Upper lobe of left lung (tissue), 4 donors: ENCODE results near the gene PDSS2.

Experiments
- POLR2A ChIP-seq, 4 donors: fragments of 450-650 bp; IDR thresholded peaks; one replicate each; pipeline ENCODE4 v1.5.1; 2016 to 2017; ENCODE audit warnings: antibody characterized with exemption in 4 of 4, mild to moderate bottlenecking in 2 of 4
- POLR2AphosphoS5 ChIP-seq, 2 donors: sonication (generic); formaldehyde crosslinking; IDR thresholded peaks; one replicate each; pipeline ENCODE4 v1.5.1; 2017; ENCODE audit warnings: antibody characterized with exemption in 2 of 2
- TF ChIP-seq, protein P1 (sequence below), 6 experiments: fragments of 450-650 bp in 4 of 6; fragments of 200-600 bp in 2 of 6; sonication (generic) in 2 of 6; IDR thresholded peaks; one replicate each; pipeline ENCODE4 v1.5.1; 2016 to 2019; ENCODE audit warnings: antibody characterized with exemption in 6 of 6

- TF ChIP-seq POLR2A (IDR thresholded peaks at IDR 0.05): no peak
- TF ChIP-seq, protein P1, sequence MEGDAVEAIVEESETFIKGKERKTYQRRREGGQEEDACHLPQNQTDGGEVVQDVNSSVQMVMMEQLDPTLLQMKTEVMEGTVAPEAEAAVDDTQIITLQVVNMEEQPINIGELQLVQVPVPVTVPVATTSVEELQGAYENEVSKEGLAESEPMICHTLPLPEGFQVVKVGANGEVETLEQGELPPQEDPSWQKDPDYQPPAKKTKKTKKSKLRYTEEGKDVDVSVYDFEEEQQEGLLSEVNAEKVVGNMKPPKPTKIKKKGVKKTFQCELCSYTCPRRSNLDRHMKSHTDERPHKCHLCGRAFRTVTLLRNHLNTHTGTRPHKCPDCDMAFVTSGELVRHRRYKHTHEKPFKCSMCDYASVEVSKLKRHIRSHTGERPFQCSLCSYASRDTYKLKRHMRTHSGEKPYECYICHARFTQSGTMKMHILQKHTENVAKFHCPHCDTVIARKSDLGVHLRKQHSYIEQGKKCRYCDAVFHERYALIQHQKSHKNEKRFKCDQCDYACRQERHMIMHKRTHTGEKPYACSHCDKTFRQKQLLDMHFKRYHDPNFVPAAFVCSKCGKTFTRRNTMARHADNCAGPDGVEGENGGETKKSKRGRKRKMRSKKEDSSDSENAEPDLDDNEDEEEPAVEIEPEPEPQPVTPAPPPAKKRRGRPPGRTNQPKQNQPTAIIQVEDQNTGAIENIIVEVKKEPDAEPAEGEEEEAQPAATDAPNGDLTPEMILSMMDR (IDR thresholded peaks at IDR 0.05): no peak
- TF ChIP-seq POLR2AphosphoS5 (IDR thresholded peaks at IDR 0.05): no peak
Measured at GRCh38 chr6:107180099-107180498, 279.3 kb downstream of the PDSS2 start.
